ENCODE measurements around the gene TSC22D4. TPM values are rescaled to one million over a fixed set of nuclear protein-coding genes. Genes with fewer than 3 reads are reported as not detected.
A peak's percentile ranks its signal among the peaks of the same experiment; 100 is the strongest.

The TSC22D4 gene
- total RNA-seq, 2 donors from 2014 or later, result 25.7 to 45.5 TPM

GRCh38 chr7:100472854-100473499 is 6.0 kb downstream of the TSC22D4 start:
- ATAC-seq (ENCODE audit: insufficient number of reproducible peaks, low FRiP score, low read depth) (no peak), DNase-seq (ENCODE audit: low spot score) (no peak)
- no peaks in the 10 kb centered on the region for H3K9me3 ChIP-seq
- H3K4me1 ChIP-seq (ENCODE audit: control insufficient read depth in 1 of 2, low read depth in 2 of 2), result peaks cover 38 to 59% of the 10 kb centered on the region in 2 donors
- TF ChIP-seq CTCF (IDR thresholded peaks at IDR 0.05), result no peak
- peak overlapping the region; percentile 48 to 70 for H3K27ac ChIP-seq
- H3K27me3 ChIP-seq (replicated peaks; ENCODE audit: insufficient read depth), result no peaks in the 10 kb centered on the region
- H3K4me3 ChIP-seq, result peak overlapping the region; percentile 45
- H3K36me3 ChIP-seq, result peaks cover 20% of the 10 kb centered on the region

GRCh38 chr7:100472121-100472851 is 6.7 kb downstream of the TSC22D4 start:
- peaks cover 33 to 58% of the 10 kb centered on the region in 2 donors for H3K4me1 ChIP-seq (ENCODE audit: control insufficient read depth in 1 of 2, low read depth in 2 of 2)
- DNase-seq (ENCODE audit: low spot score), result no peak
- no peak overlapping the region for H3K4me3 ChIP-seq
- no peak for TF ChIP-seq CTCF (IDR thresholded peaks at IDR 0.05)
- no peaks in the 10 kb centered on the region for H3K27me3 ChIP-seq (replicated peaks; ENCODE audit: insufficient read depth)
- H3K9me3 ChIP-seq, result no peaks in the 10 kb centered on the region
- H3K27ac ChIP-seq, result peak overlapping the region; percentile 48 to 70
- ATAC-seq (ENCODE audit: insufficient number of reproducible peaks, low FRiP score, low read depth), result no peak
- peaks cover 20% of the 10 kb centered on the region for H3K36me3 ChIP-seq

- peaks cover 25% of the 10 kb centered on the region for H3K36me3 ChIP-seq
These were observed 8.0 kb downstream of the TSC22D4 start for GRCh38 chr7:100471021-100471420.

GRCh38 chr7:100469227-100470044 is 9.6 kb downstream of the TSC22D4 start:
- no peaks in the 10 kb centered on the region for H3K9me3 ChIP-seq
- H3K27ac ChIP-seq, result no peak overlapping the region
- DNase-seq (ENCODE audit: low spot score), result peak; percentile 52
- H3K36me3 ChIP-seq, result peaks cover 21% of the 10 kb centered on the region
- no peaks in the 10 kb centered on the region for H3K27me3 ChIP-seq (replicated peaks; ENCODE audit: insufficient read depth)
- peak; percentile 97 for TF ChIP-seq CTCF (IDR thresholded peaks at IDR 0.05)
- peaks cover 22 to 50% of the 10 kb centered on the region in 2 donors for H3K4me1 ChIP-seq (ENCODE audit: control insufficient read depth in 1 of 2, low read depth in 2 of 2)
- no peak for ATAC-seq (ENCODE audit: insufficient number of reproducible peaks, low FRiP score, low read depth)
- H3K4me3 ChIP-seq, result no peak overlapping the region

More at GRCh38 chr7:100471021-100471420, 8.0 kb downstream of the TSC22D4 start:
- Histone ChIP-seq H3K4me3 (no peak overlapping the region), H3K9me3 (no peaks in the 10 kb centered on the region), H3K4me1 (ENCODE audit: control insufficient read depth in 1 of 2, low read depth in 2 of 2) (peaks cover 25 to 55% of the 10 kb centered on the region in 2 donors), H3K27ac (no peak overlapping the region), H3K27me3 (replicated peaks; ENCODE audit: insufficient read depth) (no peaks in the 10 kb centered on the region)
- DNase-seq (ENCODE audit: low spot score), result no peak
- no peak for TF ChIP-seq CTCF (IDR thresholded peaks at IDR 0.05)
- no peak for ATAC-seq (ENCODE audit: insufficient number of reproducible peaks, low FRiP score, low read depth)
